Measurements from ENCODE around the gene PPP2R3B.
A peak's percentile ranks its signal among the peaks of the same experiment; 100 is the strongest.
"Not testable (repeated sequence)": the region's sequence is repeated elsewhere in the genome, so short reads cannot be mapped to it uniquely, and the experiment has no call there.

The PPP2R3B gene

DNA sequence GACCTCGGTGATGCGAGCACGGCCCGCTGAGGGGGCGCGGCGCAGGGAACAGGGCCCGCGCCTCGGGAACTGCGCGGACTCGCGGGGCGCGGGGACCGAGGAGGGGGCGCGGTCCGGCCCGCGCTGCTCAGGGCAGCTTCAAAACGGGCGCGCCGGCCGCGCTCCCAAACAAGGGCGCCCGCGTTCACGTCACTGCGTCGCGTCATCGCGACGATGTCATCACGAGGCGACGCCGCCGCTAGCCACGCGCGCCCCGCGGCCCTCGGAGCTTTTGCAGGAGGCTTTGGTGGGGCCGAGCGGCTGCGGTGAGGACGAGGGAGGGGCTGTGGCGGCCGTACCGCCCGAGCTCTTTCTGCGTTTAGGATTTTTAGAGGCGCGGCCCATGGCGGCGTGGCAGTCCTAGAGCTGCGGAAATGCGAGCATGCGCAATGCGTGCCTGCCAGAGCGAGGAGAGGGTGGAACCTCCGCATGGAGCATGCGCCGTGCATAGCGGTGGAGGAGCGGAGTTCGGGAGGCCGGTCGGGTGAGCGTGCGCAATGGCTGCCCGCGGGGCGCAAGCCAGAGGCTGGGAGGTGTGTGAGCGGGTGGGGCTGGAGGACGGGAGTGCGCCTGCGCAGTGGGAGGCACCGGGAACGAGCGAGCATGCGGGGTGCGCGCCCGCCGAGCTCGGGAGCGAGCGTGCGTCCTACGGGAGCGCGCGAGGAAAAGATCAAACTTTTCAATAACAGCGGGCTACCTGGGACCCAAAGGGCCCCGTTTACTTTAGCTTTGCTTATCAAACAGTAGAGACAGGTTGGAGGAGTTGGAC is at the start of gene PPP2R3B:
TSS of gene PPP2R3B (minus strand) at position 140 of the 808 bp plus-strand sequence. CDS start 216 bp downstream, outside the sequence.
- peak; percentile 100 for DNase-seq (ENCODE audit: low spot score)

- no peak for DNase-seq (ENCODE audit: low spot score)
Observed at GRCh38 chrX:435536-436122, 48.9 kb upstream of the PPP2R3B start.

DNA sequence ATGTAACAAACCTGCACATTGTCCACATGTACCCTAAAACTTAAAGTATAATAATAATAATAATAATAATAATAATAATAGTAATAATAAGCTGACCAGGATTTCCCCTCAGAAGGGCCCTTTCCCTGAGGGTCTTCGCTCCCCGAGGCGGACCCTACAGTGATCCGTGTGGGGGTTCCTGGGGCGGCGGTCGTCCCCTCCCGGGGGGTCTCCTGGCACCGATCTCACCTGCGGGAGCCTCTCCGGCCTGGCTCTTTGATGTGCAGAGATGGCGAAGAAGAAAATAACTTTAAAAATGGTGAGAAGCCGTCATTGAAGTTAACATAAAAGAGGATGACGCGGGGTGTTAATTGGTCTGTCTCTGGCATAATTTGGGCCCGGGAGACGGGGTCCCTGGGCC is 48.2 kb upstream of the PPP2R3B start:
- DNase-seq (ENCODE audit: low spot score) = no peak

- DNase-seq (ENCODE audit: low spot score) = no peak
Observed at GRCh38 chrX:433771-434170, 47.1 kb upstream of the PPP2R3B start.

- not testable (repeated sequence) for DNase-seq (ENCODE audit: low spot score)
Observed at GRCh38 chrX:432666-433065, 46.0 kb upstream of the PPP2R3B start.

DNA sequence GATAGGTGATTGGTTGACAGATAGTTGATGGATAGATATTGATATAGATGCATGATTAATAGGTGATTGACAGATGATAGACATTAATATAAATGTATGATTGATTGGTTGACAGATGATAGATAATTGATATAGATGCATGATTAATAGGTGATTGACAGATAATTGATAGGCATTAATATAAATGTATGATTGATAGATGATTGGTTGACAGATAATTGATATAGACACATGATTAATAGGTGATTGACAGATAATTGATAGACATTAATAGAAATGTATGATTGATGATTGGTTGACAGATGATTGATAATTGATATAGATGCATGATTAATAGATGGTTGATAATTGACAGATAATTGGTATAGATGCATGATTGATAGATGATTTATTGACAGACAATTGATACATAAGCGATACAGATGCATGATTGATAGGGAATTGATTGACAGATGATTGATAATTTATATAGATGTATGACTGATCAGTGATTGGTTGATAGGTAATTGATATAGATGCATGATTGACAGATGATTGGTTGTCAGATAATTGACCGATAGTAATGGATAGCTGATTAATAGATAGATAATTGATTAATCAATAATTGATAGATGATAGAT is 44.9 kb upstream of the PPP2R3B start:
- no peak for DNase-seq (ENCODE audit: low spot score)

- DNase-seq (ENCODE audit: low spot score) = no peak
Observed at GRCh38 chrX:431056-431455, 44.3 kb upstream of the PPP2R3B start.

GRCh38 chrX:429266-429825 is 42.6 kb upstream of the PPP2R3B start:
- DNase-seq (ENCODE audit: low spot score) = no peak

GRCh38 chrX:427812-428725 is 41.4 kb upstream of the PPP2R3B start:
- no peak for DNase-seq (ENCODE audit: low spot score)

GRCh38 chrX:426881-427280 is 40.2 kb upstream of the PPP2R3B start:
- DNase-seq (ENCODE audit: low spot score) = no peak

- DNase-seq (ENCODE audit: low spot score) = no peak
Observed at GRCh38 chrX:425056-425455, 38.3 kb upstream of the PPP2R3B start.

DNA sequence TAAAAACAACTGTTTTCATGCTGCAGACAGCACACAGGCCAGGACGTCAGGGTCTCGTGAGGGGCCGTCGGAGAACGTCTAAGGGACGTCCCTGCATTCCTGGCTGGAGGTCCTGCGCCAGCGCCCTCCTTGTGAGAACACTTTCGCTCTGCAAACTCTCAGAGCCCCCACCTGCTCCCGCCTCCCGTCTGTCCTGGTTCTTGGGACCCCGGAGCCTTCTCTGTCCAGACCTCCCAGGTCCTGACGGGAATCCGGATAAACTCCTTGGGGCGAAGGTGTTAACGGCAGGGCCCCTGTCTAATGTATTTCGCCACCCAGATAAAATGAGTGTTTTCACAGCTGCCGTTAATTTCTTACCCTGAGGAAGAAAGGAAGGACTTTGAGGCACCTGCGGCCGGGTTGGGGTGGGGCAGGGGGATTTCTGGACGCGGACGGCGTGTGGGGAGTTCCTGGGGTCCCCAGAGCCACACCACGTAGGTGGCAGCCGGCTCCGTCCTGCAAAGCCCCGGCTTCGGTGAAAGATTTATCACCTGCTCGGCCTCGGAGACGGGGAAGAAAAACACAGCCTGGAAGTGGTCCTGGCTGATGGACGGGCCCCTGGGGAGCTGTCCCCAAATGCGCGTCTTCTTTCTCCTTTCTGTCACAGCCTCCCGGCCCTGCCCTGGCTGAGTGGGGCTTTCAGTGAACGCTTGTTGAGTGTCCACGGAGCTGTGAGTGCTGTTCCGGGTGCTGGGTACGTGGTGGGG is 35.1 kb upstream of the PPP2R3B start:
- no peak for DNase-seq (ENCODE audit: low spot score)

DNA sequence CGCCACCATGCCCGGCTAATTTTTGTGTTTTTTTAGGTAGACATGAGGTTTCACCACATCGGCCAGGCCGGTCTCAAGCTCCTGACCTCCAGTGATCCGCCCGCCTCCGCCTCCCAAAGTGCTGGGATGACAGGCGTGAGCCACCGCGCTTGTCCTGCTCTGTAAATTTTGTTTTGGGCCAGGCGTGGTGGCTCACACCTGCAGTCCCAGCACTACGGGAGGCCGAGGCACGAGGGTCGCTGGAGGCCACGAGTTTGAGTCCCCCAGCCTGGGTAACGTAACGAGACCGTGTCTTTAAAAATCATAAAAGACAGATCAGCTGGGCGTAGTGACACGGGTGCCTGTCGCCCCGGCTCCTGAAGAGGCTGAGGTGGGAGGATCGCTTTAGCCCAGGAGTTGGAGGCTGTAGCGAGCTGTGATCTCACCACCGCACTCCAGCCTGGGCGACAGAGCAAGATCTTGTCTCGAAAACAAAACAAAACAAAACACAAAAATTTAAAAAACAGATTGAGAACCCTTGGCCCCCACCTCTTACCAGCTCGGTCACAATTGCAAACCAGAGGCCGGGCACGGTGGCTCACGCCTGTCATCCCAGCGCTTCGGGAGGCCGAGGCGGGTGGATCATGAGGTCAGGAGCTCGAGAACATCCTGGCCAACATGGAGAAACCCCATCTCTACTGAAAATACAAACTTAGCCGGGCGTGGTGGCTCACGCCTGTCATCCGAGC is 34.0 kb upstream of the PPP2R3B start:
- no peak for DNase-seq (ENCODE audit: low spot score)

- DNase-seq (ENCODE audit: low spot score) = no peak
Observed at GRCh38 chrX:418927-419729, 32.4 kb upstream of the PPP2R3B start.

- DNase-seq (ENCODE audit: low spot score) = not testable (repeated sequence)
Observed at GRCh38 chrX:415498-415897, 28.8 kb upstream of the PPP2R3B start.

- no peak for DNase-seq (ENCODE audit: low spot score)
Observed at GRCh38 chrX:413322-414201, 26.9 kb upstream of the PPP2R3B start.

DNA sequence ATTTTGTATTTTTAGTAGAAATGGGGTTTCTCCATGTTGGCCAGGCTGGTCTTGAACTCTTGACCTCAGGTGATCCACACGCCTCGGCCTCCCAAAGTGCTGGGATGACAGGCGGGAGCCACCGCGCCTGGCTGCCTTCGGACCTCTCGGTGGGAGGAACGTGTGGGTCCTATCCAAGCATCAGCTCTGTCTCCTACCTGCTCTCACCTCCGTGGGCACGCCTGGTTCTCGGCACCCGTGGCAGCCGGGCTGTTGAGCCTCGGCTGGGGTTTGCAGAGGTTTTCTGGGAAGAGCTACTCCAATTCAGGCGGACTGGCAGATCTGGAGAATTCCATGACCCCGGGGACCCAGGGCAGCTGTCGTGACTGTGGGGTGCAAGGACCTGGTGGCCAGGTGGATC is 23.6 kb upstream of the PPP2R3B start:
- no peak for DNase-seq (ENCODE audit: low spot score)

GRCh38 chrX:405149-405548 is 18.4 kb upstream of the PPP2R3B start:
- no peak for DNase-seq (ENCODE audit: low spot score)

- no peak for DNase-seq (ENCODE audit: low spot score)
Observed at GRCh38 chrX:404656-405055, 17.9 kb upstream of the PPP2R3B start.
